ENCODE measurements around the gene SPTBN4.
"Not testable (repeated sequence)": the region's sequence is repeated elsewhere in the genome, so short reads cannot be mapped to it uniquely, and the experiment has no call there.

The SPTBN4 gene

DNA sequence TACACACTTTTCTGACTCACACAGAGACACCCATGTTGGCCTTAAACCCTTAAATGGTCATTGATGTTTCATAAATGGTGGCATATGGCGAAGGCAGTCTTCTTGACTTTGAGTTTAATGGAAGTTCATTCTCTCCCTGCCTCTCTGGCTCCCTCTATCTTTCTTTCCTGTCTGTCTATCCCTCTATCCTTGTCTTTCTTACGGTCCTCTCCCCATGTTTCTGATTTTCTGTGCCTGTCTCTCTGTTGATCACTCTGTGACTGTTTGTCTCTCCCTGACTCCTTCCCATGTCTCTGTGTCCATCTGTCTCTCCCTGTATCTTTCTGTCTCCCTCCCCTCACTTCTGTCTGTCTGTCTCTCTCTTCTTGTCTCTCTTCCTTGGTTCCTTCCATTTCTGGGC is 66.7 kb downstream of the SPTBN4 start:
- DNase-seq: no peak

- no peak for DNase-seq
Observed at GRCh38 chr19:40534148-40534547, 67.3 kb downstream of the SPTBN4 start.

DNA sequence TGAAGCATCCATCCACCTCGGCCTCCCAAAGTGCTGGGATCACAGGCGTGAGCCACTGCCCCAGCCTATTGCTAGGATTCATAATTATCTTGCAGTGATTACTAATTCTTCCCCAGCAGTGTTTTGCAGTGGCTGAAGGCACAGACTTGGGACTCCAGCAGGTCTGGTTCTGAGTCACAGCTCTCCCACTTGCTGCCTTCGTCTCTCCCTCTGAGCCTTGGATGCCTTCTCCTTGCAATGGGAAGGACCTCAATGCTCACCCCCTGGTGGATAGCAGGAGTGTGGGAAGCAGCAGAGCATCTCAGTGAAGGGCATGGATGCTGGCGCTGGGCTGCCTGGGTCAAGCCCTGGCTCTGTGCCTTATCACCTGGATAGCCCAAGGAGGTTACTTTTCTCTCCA is 72.3 kb downstream of the SPTBN4 start:
- no peak for DNase-seq

DNA sequence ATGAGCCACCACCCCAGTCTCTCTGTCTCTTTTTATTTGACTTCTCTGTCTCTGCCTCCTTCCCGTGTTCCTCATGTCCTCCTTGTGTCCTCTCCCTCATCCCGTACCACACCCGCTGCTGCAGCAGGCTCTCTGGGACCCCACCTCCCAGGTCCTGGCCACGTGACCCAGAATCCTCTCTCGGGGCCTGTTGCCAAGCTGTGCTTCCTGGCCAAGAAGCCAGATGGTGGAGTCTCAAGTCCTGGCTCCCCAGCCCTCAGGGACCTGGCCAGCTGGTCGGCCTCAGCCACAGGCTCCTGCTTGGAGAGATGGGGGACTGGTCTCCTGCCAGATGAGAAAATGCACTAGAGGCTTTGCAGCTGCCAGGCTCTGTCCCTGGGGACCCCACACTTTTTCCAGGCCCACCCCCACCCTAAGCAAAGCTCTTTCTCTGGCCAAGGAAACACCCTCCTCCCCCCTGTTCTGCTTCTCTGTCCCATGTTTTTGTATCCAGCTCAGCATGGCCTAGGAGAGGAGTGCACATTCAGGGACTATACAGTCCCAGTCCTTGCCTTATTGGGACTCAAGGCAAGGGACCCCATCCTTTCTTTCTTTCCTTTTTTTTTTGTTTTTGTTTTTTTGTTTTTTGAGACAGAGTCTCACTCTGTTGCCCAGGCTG is 75.5 kb downstream of the SPTBN4 start:
- no peak for DNase-seq

- DNase-seq: no peak
Observed at GRCh38 chr19:40543029-40543597, 76.3 kb downstream of the SPTBN4 start.

GRCh38 chr19:40546153-40546841 is 79.5 kb downstream of the SPTBN4 start:
- not testable (repeated sequence) for DNase-seq

DNA sequence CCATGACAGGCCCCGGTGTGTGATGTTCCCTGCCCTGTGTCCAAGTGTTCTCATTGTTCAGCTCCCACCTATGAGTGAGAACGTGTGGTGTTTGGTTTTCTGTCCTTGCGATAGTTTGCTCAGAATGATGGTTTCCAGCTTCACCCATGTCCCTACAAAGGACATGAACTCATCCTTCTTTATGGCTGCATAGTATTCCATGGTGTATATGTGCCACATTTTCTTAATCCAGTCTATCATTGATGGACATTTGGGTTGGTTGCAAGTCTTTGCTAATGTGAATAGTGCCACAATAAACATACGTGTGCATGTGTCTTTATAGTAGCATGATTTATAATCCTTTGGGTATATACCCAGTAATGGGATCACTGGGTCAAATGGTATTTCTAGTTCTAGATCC is 80.4 kb downstream of the SPTBN4 start:
- not testable (repeated sequence) for DNase-seq

- no peak for DNase-seq
Observed at GRCh38 chr19:40547836-40548235, 81.0 kb downstream of the SPTBN4 start.

- DNase-seq: peak; percentile 31
Observed at GRCh38 chr19:40549007-40549708, 82.4 kb downstream of the SPTBN4 start.

GRCh38 chr19:40550951-40551350 is 84.2 kb downstream of the SPTBN4 start:
- DNase-seq: no peak

GRCh38 chr19:40552848-40553247 is 86.0 kb downstream of the SPTBN4 start:
- DNase-seq: no peak

GRCh38 chr19:40553885-40554857 is 87.4 kb downstream of the SPTBN4 start:
- DNase-seq: no peak

DNA sequence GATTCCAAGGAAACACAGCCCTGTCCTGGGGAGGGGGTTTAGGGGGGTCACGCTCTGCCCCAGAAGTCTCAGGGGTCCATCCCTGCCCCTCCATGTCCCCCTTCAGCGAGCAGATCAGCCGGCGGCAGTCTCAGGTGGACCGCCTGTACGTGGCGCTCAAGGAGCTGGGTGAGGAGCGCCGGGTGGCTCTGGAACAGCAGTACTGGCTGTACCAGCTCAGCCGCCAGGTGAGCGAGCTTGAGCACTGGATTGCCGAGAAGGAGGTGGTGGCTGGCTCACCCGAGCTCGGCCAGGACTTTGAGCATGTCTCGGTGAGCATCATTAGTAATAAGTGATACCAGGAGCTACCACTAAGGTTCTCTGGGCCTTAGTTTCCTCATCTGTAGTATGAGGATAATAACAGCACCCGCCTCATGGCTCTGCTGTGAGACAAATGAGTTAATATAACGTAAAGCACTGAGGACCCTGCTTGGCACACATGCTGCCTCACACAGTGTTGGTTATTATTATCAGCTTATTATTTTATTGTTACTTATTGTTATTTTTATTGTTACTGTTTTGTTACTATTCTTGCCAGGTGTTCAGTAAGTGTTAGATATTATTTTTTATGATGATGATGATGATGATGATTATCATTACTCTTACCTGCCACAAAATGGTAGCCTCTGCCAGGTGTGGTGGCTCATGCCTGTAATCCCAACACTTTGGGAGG is 89.3 kb downstream of the SPTBN4 start:
- no peak for DNase-seq

- DNase-seq: no peak
Observed at GRCh38 chr19:40556953-40557530, 90.2 kb downstream of the SPTBN4 start.

DNA sequence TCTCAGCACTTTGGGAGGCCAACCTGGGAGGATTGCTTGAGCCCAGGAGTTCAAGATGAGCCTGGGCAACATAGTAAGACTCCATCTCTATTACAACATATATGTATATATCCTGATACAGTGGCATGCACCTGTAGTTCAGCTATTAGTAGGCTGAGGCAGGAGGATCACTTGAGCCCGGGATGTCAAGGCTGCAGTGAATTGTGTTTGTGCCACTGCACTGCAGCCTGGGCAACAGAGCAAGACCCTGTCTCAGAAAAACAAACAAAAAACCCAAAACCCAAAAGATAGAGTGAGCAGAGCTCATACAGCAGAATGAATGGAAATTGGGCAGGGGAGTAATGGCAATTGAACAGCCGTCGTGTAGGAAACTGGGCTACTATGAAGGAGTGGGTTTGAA is 92.6 kb downstream of the SPTBN4 start:
- no peak for DNase-seq

DNA sequence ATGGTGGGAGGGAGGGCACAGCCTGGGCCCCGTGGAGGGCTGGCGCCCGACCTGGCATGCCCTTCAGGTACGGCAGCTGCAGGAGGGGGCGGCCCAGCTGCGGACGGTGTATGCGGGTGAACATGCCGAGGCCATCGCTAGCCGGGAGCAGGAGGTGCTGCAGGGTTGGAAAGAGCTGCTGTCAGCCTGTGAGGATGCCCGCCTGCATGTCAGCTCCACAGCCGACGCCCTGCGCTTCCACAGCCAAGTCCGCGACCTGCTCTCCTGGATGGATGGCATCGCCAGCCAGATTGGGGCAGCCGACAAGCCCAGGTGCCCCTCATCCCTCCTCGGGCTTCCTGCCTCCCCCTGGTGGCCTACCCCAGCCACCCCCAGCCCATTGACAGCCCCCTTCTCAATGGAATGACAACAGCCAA is 93.3 kb downstream of the SPTBN4 start:
- no peak for DNase-seq

DNA sequence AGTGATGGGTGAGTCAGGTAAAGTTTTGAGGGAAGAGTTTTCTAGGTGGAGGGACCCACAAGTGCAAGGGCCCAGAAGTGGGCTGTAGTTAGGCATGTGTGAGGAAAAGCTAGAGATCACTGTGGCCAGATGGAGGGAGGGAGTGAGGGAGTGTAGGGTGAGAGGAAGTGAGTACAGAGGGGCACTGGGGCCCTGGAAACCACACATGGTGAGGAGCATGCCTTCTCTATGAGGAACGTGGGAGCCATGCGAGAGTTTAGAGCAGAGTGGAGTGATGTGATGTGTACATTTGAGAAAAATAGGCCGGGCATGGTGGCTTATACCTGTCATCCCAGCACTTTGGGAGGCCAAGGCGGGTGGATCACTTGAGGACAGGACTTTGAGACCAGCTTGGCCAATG is 95.1 kb downstream of the SPTBN4 start:
- DNase-seq: no peak

GRCh38 chr19:40564535-40564934 is 97.7 kb downstream of the SPTBN4 start:
- not testable (repeated sequence) for DNase-seq

GRCh38 chr19:40565355-40565754 is 98.6 kb downstream of the SPTBN4 start:
- DNase-seq: no peak

- no peak for DNase-seq
Observed at GRCh38 chr19:40565910-40566495, 99.2 kb downstream of the SPTBN4 start.

All from activated gamma-delta T cell (primary cell).